Activated naive CD8-positive, alpha-beta T cell treated with anti-CD3 and anti-CD28 coated beads, Interleukin-2, amount 50 U/mL, for 16 hours (primary cell): ENCODE results near the gene TCERG1L.
"Not testable (repeated sequence)": the region's sequence is repeated elsewhere in the genome, so short reads cannot be mapped to it uniquely, and the experiment has no call there.

ENCODE experiments used
- DNase-seq: peaks from one replicate; pipeline ENCODE4 v3.0.0-alpha.2; 2020; ENCODE audit warnings: low read depth, low spot score

TCERG1L gene

DNA sequence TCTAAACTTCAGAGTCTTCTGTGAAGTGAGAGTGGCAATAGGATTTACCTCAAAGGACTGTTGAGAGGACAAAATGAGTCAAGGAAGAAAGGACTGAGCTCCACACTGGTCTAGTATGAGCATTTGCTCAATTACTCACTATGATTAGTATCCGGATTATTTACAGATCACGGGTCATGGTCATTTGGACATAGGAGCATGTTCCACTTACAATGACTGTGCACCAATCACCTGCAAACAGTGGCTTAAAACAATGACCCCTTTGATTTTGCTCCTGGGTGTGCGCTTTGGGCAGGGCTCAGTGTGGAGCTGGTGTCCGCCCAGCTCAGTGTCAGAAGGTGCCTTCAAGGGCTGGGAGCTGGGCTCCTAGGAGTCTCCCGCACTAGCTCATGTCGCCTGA lies 225.4 kb downstream of the TCERG1L start:
- DNase-seq, result no peak

DNA sequence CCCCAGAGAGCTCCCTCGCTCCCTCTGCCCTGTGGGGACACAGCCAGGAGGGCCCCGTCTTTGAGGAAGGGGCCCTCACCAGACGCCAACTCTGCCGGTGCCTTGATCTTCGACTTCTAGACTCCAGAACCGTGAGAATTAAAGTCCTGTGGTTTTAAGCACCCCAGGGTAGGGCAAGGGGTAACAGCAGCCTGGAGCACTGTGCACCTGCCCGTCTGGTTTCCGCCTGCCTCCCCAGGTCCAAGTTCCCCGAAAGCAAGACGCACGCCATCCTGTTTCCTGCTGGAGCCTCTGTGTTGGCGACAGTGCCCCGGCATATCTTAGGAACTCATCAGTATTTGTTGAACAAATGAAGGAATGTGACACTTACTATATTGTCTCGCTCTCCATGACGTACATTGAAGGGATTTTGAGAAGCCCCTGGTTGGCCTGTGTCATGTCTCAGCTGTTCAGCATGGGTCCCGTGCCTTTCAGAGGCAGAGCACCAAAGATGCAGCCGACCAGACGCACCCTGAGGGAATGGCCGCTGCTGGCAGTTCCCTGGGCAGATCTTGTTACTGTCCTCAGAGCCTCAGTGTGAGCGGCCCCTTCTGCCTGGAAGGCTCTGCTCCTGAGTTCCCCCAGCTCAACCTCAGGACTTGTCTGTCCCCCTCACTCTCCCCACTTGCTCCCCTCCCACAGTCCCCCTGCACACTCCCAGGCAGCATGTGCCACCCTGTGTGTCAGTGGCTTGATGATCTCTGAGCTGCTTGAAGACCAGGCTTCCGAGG lies 226.2 kb downstream of the TCERG1L start:
- DNase-seq, result no peak

- no peak for DNase-seq
Observed at GRCh38 chr10:131084791-131085090, 226.8 kb downstream of the TCERG1L start.

DNA sequence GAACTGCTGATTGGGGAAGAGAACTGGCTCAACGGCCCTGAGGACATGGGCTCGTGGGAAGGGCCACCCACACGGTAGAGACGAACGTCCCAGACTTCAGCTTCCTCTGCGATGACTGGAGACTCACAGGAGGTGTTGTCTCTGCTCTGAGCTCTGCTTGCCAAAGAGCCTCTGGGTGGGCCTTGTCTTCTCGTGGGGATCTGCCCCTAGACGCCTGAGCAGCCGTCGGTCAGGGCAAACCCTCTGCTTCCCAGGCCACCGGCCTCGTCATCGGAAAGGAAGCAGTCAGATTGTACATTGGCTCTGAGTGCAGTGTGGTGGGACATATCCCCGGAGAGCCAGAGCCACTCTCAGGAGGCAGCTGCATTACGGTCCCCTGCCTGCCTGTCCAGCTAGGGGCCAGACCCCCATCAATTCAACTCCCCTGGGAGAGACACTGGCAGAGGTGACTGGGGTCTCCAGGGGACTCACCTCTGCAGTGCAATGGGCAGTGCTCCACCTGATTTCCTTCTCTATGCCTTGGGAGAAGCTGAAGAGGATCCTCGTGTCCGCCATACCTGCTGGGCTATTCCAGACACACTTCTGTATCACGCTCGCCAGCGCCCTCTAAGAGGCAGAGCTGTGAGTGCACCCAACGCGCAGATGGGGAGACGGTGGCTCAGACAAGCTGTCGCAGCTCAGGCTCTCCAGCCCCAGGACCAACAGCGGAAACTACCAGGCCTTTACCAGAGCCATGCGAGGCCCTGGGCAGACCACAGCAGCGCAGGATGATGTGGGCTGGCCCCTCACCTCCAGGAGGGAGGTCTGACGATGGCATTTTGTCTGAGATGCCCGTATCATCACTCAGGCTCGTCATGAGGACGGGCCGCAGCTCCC lies 227.4 kb downstream of the TCERG1L start:
- DNase-seq, result no peak

DNA sequence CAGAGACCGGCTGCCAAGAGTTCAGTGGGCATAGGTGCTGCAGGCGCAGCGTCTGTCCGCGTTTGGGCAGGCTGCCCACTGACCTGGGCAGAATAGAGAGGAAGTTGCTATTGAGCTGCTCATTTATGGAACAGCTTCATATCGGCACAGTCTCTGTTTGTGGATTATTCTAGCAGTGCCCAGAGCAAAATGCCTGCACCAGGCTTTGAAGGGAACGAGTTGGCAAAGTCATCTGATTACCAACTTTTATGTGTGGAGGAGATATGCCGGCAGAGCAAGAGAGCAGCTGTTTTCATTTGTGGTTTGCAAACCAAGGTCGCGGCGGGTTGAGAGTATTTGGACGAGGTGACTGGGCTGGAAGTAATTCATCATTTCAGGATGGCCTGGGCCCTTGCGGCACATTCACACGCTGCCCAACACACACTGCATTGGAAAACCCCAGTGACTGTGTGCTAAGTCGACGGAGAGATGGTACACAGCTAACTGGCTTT lies 228.5 kb downstream of the TCERG1L start:
- no peak for DNase-seq

DNA sequence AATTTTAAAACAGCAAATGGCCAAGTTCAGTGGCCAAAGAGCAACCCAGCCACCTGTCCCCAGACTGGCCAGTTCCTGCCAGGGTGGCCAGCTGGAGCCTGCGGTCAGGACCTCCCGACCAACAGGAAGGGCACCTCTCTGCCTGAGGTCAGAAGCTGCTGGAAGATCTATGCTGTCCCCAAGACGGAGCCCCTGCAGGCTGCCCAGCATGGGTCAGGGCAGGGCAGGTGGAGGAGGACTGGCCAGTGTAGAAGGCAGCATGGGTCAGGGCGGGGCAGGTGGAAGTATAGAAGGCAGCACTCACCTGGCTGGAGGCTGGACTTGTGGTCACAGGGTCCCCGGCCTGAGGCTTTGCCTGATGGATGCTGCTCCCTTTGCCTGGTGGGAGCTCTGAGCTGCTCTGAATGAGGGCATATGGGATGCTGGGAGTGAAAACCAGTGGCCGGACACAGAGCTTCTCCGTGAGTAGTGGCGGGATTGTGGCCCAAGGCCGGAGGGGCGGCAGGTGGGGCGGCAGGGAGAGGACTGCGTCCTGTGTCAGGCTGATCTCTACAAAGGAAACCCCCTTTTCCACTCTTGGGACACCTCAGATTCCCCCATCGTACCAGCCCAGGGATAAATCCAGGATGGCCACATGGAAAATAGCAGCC lies 229.2 kb downstream of the TCERG1L start:
- DNase-seq, result no peak

DNA sequence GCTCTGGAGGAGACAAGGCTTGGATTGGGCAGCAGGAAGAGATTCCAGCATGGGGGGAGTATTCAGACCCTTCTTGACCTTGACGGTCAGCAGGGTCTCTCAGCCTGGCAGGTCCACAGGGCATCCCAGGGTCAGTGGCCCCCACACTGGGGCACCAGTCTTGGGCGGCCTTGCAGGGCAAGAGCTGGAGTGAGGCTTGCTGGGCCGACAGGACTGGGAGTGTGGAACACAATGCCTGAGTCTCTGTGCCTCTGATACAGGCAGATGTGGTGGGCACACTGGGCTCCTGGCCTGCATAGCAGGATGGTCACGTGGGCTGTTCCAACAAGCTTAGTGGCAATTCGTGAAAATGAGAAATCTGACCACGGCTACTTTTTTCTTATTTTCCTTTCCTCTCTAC lies 229.7 kb downstream of the TCERG1L start:
- DNase-seq, result no peak

DNA sequence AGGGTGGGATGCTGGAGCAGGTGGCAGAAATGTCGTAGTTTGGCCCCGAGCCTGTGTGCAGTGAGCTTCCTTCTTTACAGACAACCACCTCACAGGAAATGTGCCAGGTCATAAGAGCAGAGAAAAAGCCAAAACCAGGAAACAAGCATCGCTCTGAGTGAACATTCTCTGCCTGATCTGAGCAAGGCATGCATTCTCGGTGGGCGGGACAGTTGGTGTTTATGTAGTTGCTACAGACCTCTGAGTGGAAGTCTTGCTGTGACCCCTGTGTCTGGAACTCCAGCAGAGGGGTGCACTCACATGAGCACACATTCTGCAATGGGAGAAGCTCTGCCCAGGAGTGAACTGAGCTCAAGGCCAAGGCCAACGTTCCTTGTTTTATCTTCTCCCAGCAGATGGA lies 230.1 kb downstream of the TCERG1L start:
- DNase-seq, result no peak

- no peak for DNase-seq
Observed at GRCh38 chr10:131080571-131080970, 230.9 kb downstream of the TCERG1L start.

GRCh38 chr10:131079314-131079713 lies 232.2 kb downstream of the TCERG1L start:
- no peak for DNase-seq

DNA sequence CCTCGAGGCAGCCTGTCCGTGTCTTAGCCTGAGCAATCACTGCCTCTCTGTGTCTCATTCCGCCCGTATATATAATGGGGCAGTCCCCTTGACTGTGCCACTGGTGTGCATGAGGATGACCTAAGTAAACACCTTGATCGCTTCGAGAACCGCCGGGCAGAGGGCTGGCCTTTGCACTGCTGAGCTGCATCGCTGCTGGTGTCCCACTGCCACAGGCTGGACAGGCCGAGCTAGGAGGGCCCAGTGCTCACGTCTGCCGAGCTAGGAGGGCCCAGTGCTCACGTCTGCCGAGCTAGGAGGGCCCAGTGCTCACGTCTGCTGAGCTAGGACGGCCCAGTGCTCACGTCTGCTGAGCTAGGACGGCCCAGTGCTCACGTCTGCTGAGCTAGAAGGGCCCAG lies 232.6 kb downstream of the TCERG1L start:
- DNase-seq, result not testable (repeated sequence)

GRCh38 chr10:131078131-131078881 lies 233.2 kb downstream of the TCERG1L start:
- DNase-seq, result no peak

DNA sequence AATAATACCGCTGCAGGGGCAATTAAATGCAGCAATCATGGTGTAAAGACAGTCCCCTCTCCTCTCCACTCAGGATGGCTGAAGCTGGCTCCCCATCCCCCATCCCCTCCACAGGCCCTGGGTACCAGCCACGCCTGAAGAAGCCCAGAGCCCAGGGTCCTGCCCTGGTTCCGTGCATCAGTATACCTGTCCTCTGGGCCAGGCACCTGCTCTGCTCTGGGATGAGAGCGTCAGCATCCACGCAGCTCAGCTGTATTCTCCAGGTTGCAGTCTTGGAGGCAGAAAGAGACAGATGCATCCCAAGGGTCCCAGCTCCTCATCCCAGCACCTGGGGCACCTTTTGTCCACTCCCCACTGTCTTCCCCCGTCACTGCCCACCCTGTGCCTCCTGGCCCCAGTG lies 233.8 kb downstream of the TCERG1L start:
- DNase-seq, result no peak

- no peak for DNase-seq
Observed at GRCh38 chr10:131077031-131077430, 234.5 kb downstream of the TCERG1L start.

- no peak for DNase-seq
Observed at GRCh38 chr10:131076356-131076755, 235.2 kb downstream of the TCERG1L start.

DNA sequence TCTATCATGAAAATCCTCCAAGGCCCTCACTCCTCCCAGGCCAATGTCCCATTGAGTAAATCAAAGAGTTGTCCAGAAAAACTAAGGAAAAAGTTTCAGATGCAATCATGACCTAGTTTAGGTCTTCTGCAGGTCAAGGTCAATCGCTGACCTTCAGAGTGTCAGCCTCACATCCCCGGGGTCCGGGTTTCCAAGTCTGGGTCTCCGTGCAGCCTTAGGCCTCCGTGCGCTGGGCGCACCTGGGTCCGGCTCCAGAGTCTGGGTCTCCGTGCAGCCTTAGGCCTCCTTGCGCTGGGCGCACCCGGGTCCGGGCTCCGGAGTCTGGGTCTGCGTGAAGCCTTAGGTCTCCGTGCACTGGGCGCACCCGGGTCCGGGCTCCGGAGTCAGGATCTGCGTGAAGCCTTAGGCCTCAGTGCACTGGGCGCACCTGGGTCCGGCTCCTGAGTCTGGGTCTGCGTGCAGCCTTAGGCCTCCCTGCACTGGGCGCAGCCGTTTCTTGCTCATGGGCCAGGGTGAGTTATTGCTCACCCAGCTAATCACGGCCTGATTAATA lies 236.2 kb downstream of the TCERG1L start:
- DNase-seq, result no peak

GRCh38 chr10:131074682-131075081 lies 236.8 kb downstream of the TCERG1L start:
- DNase-seq, result no peak

DNA sequence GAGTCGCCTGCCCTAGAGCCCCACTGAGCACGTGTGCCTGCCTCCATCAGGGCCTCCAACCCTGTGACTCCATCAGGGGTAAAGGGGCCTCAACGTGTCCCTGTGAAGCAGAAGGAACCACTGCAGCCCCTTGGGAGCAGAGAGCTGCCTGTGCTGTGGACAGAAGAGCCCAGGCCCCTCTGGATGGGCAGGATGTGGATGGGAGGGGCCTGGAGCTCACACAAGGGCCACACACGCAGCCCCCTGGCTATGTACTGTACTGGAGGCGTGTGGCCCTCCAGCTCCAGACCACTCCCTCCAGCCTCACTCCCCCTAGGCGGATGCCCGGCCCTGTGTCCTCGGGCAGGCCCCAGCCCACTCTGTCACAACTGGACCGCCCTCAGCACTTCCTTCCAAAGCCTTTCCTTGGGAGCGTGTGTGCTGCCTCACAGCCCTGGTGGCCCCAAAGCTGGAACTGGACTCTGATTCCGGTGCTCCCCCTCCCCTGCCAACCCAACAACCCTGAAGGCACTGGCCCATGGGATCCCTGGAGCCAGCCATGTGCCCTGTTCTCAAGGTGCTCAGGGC lies 238.0 kb downstream of the TCERG1L start:
- no peak for DNase-seq

- DNase-seq, result no peak
Observed at GRCh38 chr10:131072651-131073468, 238.7 kb downstream of the TCERG1L start.

DNA sequence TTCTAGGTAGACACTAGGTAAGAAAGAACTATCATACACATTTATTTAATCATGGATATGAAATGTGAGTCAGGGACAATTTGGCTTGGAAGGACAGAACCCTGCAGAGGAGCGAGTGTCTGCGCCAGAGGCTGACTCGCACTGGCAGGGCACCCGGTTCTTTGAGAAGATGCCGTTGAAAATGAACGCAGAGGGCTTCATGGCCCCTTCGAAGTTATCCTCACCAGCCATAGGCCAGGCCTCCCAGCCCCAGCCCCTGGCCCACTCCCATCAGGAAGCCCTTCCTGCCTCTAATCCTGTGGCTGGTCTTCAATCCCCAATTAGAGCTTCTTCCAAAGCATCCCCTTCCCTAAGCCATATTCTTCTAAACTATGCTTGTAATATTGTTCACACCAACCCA lies 239.8 kb downstream of the TCERG1L start:
- no peak for DNase-seq
